SK-N-SH treated with all-trans-retinoic acid at 6 μM for 48 hours (cell line): ENCODE measurements around the gene TNS3.

ENCODE experiments used
- ARNTL ChIP-seq: fragments of 450-650 bp; formaldehyde crosslinking; IDR thresholded peaks from 2 replicates; pipeline ENCODE4 v1.5.0; 2020; ENCODE audit warnings: low read depth, mild to moderate bottlenecking, moderate library complexity, borderline replicate concordance
- RARB ChIP-seq: fragments of 250-450 bp; sonication (Bioruptor Pico); IDR thresholded peaks from 2 replicates; pipeline ENCODE4 v1.8.0; 2021; ENCODE audit warnings: mild to moderate bottlenecking, moderate library complexity
- TCF4 ChIP-seq: fragments of 250-450 bp; sonication (Bioruptor Pico); IDR thresholded peaks from 2 replicates; pipeline ENCODE4 v1.8.0; 2021; ENCODE audit warnings: mild to moderate bottlenecking, moderate library complexity, borderline replicate concordance
- TOX ChIP-seq: fragments of 250-450 bp; sonication (Bioruptor Pico); IDR thresholded peaks from 2 replicates; pipeline ENCODE4 v1.8.0; 2021; ENCODE audit warnings: mild to moderate bottlenecking, moderate library complexity, borderline replicate concordance
- ZFP3 ChIP-seq: fragments of 250-450 bp; sonication (Bioruptor Pico); IDR thresholded peaks from 2 replicates; pipeline ENCODE4 v1.5.0; 2020; ENCODE audit warnings: mild to moderate bottlenecking, moderate library complexity
- ZFP30 ChIP-seq: fragments of 450-650 bp; formaldehyde crosslinking; IDR thresholded peaks from 2 replicates; pipeline ENCODE4 v1.5.0; 2022; ENCODE audit warnings: mild to moderate bottlenecking, moderate library complexity
- ZNF565 ChIP-seq: fragments of 450-650 bp; formaldehyde crosslinking; conservative IDR thresholded peaks from 2 replicates; pipeline ENCODE4 v1.5.0; 2020; ENCODE audit warnings: low read depth, mild to moderate bottlenecking, moderate library complexity
- ZNF8 ChIP-seq: fragments of 450-650 bp; formaldehyde crosslinking; IDR thresholded peaks from 2 replicates; pipeline ENCODE4 v1.5.0; 2020; ENCODE audit warnings: mild to moderate bottlenecking, moderate library complexity
- TF ChIP-seq, protein P1 (sequence below): fragments of 250-450 bp; sonication (Bioruptor Pico); IDR thresholded peaks from 2 replicates; pipeline ENCODE4 v1.8.0; 2020; ENCODE audit warnings: mild to moderate bottlenecking, moderate library complexity, borderline replicate concordance
- TF ChIP-seq, protein P2 (sequence below): fragments of 250-450 bp; sonication (Bioruptor Pico); IDR thresholded peaks from 2 replicates; pipeline ENCODE4 v1.5.1; 2021; ENCODE audit warnings: mild to moderate bottlenecking, moderate library complexity
- TF ChIP-seq, protein P3 (sequence below): fragments of 250-450 bp; sonication (Bioruptor Pico); IDR thresholded peaks from 2 replicates; pipeline ENCODE4 v1.8.0; 2021; ENCODE audit warnings: low read depth, mild to moderate bottlenecking, moderate library complexity, borderline replicate concordance
- TF ChIP-seq, protein P4 (sequence below): fragments of 250-450 bp; sonication (Bioruptor Pico); IDR thresholded peaks from 2 replicates; pipeline ENCODE4 v1.5.0; 2020; ENCODE audit warnings: mild to moderate bottlenecking, moderate library complexity

DNA sequence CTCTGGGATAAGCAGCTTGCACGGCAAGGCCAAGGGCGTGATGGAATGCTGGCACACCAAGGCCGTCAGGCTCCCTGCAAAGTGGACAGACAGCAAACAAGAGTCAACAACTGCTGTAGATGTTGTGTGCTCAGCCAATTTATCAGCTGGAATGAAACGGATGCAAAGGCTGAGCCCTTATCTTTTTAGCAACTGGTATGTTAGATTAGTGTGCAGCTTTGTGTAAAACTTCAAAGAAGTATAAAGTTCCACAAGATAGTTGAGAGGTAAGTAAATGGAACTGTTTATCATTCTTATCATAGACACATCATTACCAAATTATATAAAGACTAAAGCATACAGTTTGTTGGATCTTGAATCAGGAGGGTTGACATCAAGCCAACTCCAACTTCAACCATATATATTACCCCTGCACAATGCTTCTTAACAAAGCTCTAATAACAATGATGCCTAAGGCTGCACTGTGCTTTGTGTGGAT, 289.0 kb downstream of the TNS3 start:
- TF ChIP-seq ZFP3 (CRISPR knock-in tag) (no peak), ZNF8 (CRISPR knock-in tag) (no peak), RARB (CRISPR knock-in tag) (no peak), ZFP30 (CRISPR knock-in tag) (no peak), TCF4 (no peak), ARNTL (no peak), TOX (CRISPR knock-in tag) (no peak), ZNF565 (CRISPR knock-in tag) (no peak)
- TF ChIP-seq, protein P1, sequence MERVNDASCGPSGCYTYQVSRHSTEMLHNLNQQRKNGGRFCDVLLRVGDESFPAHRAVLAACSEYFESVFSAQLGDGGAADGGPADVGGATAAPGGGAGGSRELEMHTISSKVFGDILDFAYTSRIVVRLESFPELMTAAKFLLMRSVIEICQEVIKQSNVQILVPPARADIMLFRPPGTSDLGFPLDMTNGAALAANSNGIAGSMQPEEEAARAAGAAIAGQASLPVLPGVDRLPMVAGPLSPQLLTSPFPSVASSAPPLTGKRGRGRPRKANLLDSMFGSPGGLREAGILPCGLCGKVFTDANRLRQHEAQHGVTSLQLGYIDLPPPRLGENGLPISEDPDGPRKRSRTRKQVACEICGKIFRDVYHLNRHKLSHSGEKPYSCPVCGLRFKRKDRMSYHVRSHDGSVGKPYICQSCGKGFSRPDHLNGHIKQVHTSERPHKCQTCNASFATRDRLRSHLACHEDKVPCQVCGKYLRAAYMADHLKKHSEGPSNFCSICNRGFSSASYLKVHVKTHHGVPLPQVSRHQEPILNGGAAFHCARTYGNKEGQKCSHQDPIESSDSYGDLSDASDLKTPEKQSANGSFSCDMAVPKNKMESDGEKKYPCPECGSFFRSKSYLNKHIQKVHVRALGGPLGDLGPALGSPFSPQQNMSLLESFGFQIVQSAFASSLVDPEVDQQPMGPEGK (CRISPR knock-in tag) = no peak
- TF ChIP-seq, protein P2, sequence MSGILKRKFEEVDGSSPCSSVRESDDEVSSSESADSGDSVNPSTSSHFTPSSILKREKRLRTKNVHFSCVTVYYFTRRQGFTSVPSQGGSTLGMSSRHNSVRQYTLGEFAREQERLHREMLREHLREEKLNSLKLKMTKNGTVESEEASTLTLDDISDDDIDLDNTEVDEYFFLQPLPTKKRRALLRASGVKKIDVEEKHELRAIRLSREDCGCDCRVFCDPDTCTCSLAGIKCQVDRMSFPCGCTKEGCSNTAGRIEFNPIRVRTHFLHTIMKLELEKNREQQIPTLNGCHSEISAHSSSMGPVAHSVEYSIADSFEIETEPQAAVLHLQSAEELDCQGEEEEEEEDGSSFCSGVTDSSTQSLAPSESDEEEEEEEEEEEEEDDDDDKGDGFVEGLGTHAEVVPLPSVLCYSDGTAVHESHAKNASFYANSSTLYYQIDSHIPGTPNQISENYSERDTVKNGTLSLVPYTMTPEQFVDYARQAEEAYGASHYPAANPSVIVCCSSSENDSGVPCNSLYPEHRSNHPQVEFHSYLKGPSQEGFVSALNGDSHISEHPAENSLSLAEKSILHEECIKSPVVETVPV (CRISPR knock-in tag) = no peak
- TF ChIP-seq, protein P3, sequence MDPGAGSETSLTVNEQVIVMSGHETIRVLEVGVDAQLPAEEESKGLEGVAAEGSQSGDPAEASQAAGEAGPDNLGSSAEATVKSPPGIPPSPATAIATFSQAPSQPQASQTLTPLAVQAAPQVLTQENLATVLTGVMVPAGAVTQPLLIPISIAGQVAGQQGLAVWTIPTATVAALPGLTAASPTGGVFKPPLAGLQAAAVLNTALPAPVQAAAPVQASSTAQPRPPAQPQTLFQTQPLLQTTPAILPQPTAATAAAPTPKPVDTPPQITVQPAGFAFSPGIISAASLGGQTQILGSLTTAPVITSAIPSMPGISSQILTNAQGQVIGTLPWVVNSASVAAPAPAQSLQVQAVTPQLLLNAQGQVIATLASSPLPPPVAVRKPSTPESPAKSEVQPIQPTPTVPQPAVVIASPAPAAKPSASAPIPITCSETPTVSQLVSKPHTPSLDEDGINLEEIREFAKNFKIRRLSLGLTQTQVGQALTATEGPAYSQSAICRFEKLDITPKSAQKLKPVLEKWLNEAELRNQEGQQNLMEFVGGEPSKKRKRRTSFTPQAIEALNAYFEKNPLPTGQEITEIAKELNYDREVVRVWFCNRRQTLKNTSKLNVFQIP = no peak
- TF ChIP-seq, protein P4, sequence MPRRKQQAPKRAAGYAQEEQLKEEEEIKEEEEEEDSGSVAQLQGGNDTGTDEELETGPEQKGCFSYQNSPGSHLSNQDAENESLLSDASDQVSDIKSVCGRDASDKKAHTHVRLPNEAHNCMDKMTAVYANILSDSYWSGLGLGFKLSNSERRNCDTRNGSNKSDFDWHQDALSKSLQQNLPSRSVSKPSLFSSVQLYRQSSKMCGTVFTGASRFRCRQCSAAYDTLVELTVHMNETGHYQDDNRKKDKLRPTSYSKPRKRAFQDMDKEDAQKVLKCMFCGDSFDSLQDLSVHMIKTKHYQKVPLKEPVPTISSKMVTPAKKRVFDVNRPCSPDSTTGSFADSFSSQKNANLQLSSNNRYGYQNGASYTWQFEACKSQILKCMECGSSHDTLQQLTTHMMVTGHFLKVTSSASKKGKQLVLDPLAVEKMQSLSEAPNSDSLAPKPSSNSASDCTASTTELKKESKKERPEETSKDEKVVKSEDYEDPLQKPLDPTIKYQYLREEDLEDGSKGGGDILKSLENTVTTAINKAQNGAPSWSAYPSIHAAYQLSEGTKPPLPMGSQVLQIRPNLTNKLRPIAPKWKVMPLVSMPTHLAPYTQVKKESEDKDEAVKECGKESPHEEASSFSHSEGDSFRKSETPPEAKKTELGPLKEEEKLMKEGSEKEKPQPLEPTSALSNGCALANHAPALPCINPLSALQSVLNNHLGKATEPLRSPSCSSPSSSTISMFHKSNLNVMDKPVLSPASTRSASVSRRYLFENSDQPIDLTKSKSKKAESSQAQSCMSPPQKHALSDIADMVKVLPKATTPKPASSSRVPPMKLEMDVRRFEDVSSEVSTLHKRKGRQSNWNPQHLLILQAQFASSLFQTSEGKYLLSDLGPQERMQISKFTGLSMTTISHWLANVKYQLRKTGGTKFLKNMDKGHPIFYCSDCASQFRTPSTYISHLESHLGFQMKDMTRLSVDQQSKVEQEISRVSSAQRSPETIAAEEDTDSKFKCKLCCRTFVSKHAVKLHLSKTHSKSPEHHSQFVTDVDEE (CRISPR knock-in tag) = no peak
